Right cardiac atrium (tissue), 5 donors: ENCODE measurements around the gene MFSD6. TPM values are rescaled to one million over a fixed set of nuclear protein-coding genes. Genes with fewer than 3 reads are reported as not detected.
"Not testable (repeated sequence)": the region's sequence is repeated elsewhere in the genome, so short reads cannot be mapped to it uniquely, and the experiment has no call there.

Experiments used
- ATAC-seq, 2 donors: fragments of 200-7000 bp; cut with Tn5 transposase; one replicate each; pipeline versions ENCODE4 v1.8.0 to v1.9.1; 2020; ENCODE audit warnings: moderate library complexity in 2 of 2, mild to moderate bottlenecking in 1 of 2
- DNase-seq, 3 donors: peaks; one replicate each; pipeline ENCODE4 v3.0.0-alpha.2; 2020
- H3K27ac ChIP-seq: one replicate; pipeline ENCODE4 v1.5.1; 2013; ENCODE audit warnings: mild to moderate bottlenecking, low read length, control low read depth, moderate library complexity
- H3K27me3 ChIP-seq: one replicate; pipeline ENCODE4 v1.6.1; 2013; ENCODE audit not compliant: control insufficient read depth, insufficient read depth
- H3K4me1 ChIP-seq: one replicate; pipeline ENCODE4 v1.6.1; 2013; ENCODE audit warnings: low read length; ENCODE audit not compliant: control insufficient read depth, insufficient read depth
- H3K4me3 ChIP-seq: one replicate; pipeline ENCODE4 v1.5.1; 2013; ENCODE audit warnings: low read length, control low read depth
- H3K9me3 ChIP-seq: one replicate; pipeline ENCODE4 v1.6.1; 2013; ENCODE audit warnings: low read length; ENCODE audit not compliant: control insufficient read depth
- WGBS: extraction: QIAGEN DNeasy Blood & Tissue Kit; methylation state at CpG from one replicate; pipeline ENCODE4 v1.1.7; 2013; 5-methylcytosine and 5-hydroxymethylcytosine counted together
- intact Hi-C, 4 donors: fragments of 100-400 bp; cut with DNase I; formaldehyde crosslinking; loops; one replicate each; pipeline versions ENCODE4 v1.11.0 to v1.14.0; 2022 to 2023
- polyA plus RNA-seq: library from polyadenylated mRNA; stranded (reverse); fragments of 200-250 nt; gene quantifications from one replicate; pipeline ENCODE4 v1.2.3, GENCODE V29; 2013
- total RNA-seq, 4 donors: library from RNA; stranded (reverse); fragmentation: NEBNext Ultra II Directional; extraction: Animal tissue kit (Norgen Biotek cat#: 25700); gene quantifications; one replicate each; pipeline ENCODE4 v1.2.1, GENCODE V29; 2021
- donor health status: healthy with polysubstance abuse.
- donor health status: DM: no; HTN: yes; CAD: no.
- donor health status: DM: no; HTN: no; CAD: no.
- donor health status: DM: no; HTN: yes; CAD: no; lungs with severe emphysema.
- donor health status: DM: yes; HTN: yes; CAD: no.

Gene MFSD6
- total and polyA plus RNA-seq, 5 donors: 14.7 to 32.7 (median 30.0) TPM

- Histone ChIP-seq H3K9me3 (no peaks in the 10 kb centered on the region), H3K27me3 (no peaks in the 10 kb centered on the region), H3K4me3 (no peak overlapping the region), H3K4me1 (peaks cover 4% of the 10 kb centered on the region), H3K27ac (no peak overlapping the region)
- no peak for DNase-seq
- WGBS: 85% methylated on average over 9 of the region's 9 CpGs
- ATAC-seq: peak in 1 of 2 donors; percentile 49
- intact Hi-C loops: loop anchor here in 1 of 4 donors (10.0 kb wide), 1 partner anchor 48 kb away; no protein-coding TSS in a partner anchor
These were observed 9.1 kb downstream of the MFSD6 start for GRCh38 chr2:190417045-190417842.

DNA sequence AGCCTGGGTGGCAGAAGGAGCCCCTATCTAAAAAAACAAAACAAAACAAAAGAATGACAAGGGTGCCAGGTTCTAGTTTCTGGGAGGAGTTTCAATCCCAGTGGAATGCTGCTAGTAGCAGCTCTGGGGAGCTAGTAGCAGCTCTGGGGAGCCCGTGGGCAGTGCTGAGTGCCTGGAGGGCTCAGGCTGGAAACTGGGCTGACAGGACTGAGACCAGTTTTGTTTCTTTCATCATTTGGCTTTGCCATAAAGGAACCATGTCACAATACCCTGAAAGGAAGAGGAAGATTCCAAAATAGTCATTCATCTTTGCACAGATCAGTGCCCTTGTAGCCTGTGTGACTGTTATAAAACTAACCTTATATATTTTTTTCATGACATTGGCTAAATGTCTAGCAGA is 10.6 kb downstream of the MFSD6 start:
- Histone ChIP-seq H3K9me3 (no peaks in the 10 kb centered on the region), H3K27ac (no peak overlapping the region), H3K27me3 (no peaks in the 10 kb centered on the region), H3K4me3 (no peak overlapping the region), H3K4me1 (peaks cover 4% of the 10 kb centered on the region)
- intact Hi-C loops: loop anchor here in 1 of 4 donors (10.0 kb wide), 1 partner anchor 46 kb away; no protein-coding TSS in a partner anchor
- 74% methylated on average over 1 of the region's 1 CpG for WGBS
- no peak for DNase-seq
- no peak for ATAC-seq

DNA sequence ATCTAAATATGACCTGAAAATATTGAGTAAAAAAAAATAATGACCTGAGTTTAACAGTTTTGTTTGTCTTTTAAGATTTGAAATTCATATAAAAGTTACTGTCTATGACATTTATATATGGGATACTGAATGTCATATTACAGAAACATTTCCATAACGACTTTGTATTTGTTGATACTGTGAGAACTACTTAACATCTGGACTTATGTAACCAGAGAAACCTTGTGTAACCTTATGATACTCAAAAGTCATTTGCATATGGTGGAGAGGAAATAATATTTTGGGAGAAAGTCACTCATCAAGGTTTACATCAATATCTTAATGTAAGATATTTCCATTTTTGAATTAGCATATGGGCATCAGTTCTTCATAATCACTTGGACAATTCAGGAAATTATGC is 12.6 kb downstream of the MFSD6 start:
- 65% methylated on average over 1 of the region's 1 CpG for WGBS
- DNase-seq: no peak
- H3K4me3 ChIP-seq: no peak overlapping the region
- ATAC-seq: no peak
- peaks cover 4% of the 10 kb centered on the region for H3K4me1 ChIP-seq
- H3K9me3 ChIP-seq: no peaks in the 10 kb centered on the region
- no peak overlapping the region for H3K27ac ChIP-seq
- intact Hi-C loops: no loop called here
- H3K27me3 ChIP-seq: no peaks in the 10 kb centered on the region

- Histone ChIP-seq H3K4me3 (no peak overlapping the region), H3K27ac (no peak overlapping the region), H3K4me1 (no peaks in the 10 kb centered on the region), H3K27me3 (no peaks in the 10 kb centered on the region), H3K9me3 (no peaks in the 10 kb centered on the region)
- DNase-seq (no peak), ATAC-seq (no peak)
- WGBS: 69% methylated on average over 1 of the region's 1 CpG
- intact Hi-C loops: no loop called here
These were observed 17.2 kb downstream of the MFSD6 start for GRCh38 chr2:190425221-190425866.

- no peaks in the 10 kb centered on the region for H3K9me3 ChIP-seq
- no peaks in the 10 kb centered on the region for H3K27me3 ChIP-seq
- no peak for DNase-seq
- intact Hi-C loops: no loop called here
- no peaks in the 10 kb centered on the region for H3K4me1 ChIP-seq
- ATAC-seq: no peak
- no peak overlapping the region for H3K27ac ChIP-seq
- no peak overlapping the region for H3K4me3 ChIP-seq
These were observed 17.9 kb downstream of the MFSD6 start for GRCh38 chr2:190425883-190426658.

DNA sequence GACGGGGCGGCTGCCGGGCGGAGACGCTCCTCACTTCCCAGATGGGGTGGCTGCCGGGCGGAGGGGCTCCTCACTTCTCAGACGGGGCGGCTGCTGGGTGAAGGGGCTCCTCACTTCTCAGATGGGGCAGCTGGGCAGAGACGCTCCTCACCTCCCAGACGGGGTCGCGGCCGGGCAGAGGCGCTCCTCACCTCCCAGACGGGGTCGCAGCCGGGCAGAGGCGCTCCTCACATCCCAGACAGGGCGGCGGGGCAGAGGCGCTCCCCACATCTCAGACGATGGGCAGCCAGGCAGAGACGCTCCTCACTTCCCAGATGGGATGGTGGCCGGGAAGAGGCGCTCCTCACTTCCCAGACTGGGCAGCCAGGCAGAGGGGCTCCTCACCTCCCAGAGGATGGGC is 22.7 kb downstream of the MFSD6 start:
- H3K9me3 ChIP-seq, H3K27ac ChIP-seq, ATAC-seq, intact Hi-C loops, H3K4me3 ChIP-seq, H3K27me3 ChIP-seq, H3K4me1 ChIP-seq, DNase-seq: not testable (repeated sequence)
- WGBS: 97% methylated on average over 26 of the region's 26 CpGs

DNA sequence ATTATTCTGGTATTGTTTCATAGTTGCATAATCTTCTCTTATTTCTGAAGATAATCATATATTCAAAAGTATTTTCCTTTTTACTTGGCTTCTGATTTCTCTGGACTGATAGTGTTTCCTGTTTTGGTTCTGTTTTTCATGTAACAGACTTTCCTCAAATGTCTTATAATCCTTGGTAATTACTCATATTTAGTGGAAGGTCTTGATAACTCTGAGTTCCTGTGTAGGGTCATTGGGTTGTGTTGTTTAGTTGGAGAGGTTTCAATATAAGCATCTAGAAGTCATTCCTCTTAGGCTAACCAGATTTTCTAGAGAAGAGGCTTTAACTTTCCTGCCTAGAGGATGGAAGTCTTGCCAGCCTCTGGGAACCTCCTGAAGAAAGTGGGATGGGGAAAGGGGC is 23.8 kb downstream of the MFSD6 start:
- Histone ChIP-seq H3K27ac (no peak overlapping the region), H3K4me3 (no peak overlapping the region), H3K27me3 (no peaks in the 10 kb centered on the region), H3K9me3 (no peaks in the 10 kb centered on the region), H3K4me1 (no peaks in the 10 kb centered on the region)
- no peak for DNase-seq
- ATAC-seq: peak; percentile 36 to 85
- intact Hi-C loops: no loop called here

GRCh38 chr2:190432567-190433231 is 24.5 kb downstream of the MFSD6 start:
- Histone ChIP-seq H3K9me3 (no peaks in the 10 kb centered on the region), H3K27ac (no peak overlapping the region)
- DNase-seq: no peak

GRCh38 chr2:190435031-190435670 is 27.0 kb downstream of the MFSD6 start:
- DNase-seq: no peak
- Histone ChIP-seq H3K4me3 (no peak overlapping the region), H3K27me3 (no peaks in the 10 kb centered on the region), H3K27ac (no peak overlapping the region), H3K9me3 (no peaks in the 10 kb centered on the region), H3K4me1 (no peaks in the 10 kb centered on the region)
- no peak for ATAC-seq
- intact Hi-C loops: no loop called here
- 89% methylated on average over 2 of the region's 2 CpGs for WGBS

More at GRCh38 chr2:190432567-190433231, 24.5 kb downstream of the MFSD6 start:
- H3K4me3 ChIP-seq: no peak overlapping the region
- WGBS: 90% methylated on average over 5 of the region's 5 CpGs
- intact Hi-C loops: no loop called here
- no peaks in the 10 kb centered on the region for H3K4me1 ChIP-seq
- no peaks in the 10 kb centered on the region for H3K27me3 ChIP-seq
- ATAC-seq: no peak

DNA sequence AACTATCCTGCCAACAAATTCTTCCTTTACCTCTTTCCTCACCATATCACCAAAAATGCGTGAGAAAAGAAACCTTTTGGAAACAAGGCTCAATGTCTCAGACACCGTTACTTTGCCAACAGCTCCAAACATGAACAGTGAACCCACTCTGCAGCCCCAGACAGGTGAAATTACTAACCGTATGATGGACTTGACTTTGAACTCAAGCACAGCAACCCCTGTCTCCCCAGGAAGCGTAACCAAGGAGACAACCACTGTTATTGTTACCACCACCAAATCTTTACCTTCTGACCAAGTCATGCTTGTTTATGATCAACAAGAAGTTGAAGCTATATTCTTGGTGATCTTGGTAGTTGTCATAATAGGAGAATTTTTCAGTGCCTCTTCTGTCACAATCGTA is 28.4 kb downstream of the MFSD6 start:
- 95% methylated on average over 5 of the region's 5 CpGs for WGBS
- no peaks in the 10 kb centered on the region for H3K9me3 ChIP-seq

More for the DNA sequence above, 28.4 kb downstream of the MFSD6 start:
- Histone ChIP-seq H3K27ac (no peak overlapping the region), H3K27me3 (no peaks in the 10 kb centered on the region), H3K4me3 (no peak overlapping the region), H3K4me1 (no peaks in the 10 kb centered on the region)
- ATAC-seq (no peak), DNase-seq (no peak)
- intact Hi-C loops: no loop called here
